HEK293 (cell line): Measurements from ENCODE around the gene ACTR3C.
"Not testable (repeated sequence)": the region's sequence is repeated elsewhere in the genome, so short reads cannot be mapped to it uniquely, and the experiment has no call there.

Experiments
- BCL11A ChIP-seq: fragments of 450-650 bp; formaldehyde crosslinking; IDR thresholded peaks from 2 replicates; pipeline ENCODE4 v1.5.1; 2016; ENCODE audit warnings: low read depth, missing biosample characterization, missing genetic modification characterization
- CTCF ChIP-seq: fragments of 450-650 bp; formaldehyde crosslinking; IDR thresholded peaks from 2 replicates; pipeline ENCODE4 v1.5.1; 2016; ENCODE audit warnings: missing biosample characterization, missing genetic modification characterization
- REST ChIP-seq: fragments of 450-650 bp; formaldehyde crosslinking; IDR thresholded peaks from 2 replicates; pipeline ENCODE4 v1.5.1; 2016; ENCODE audit warnings: missing biosample characterization, missing genetic modification characterization
- SP2 ChIP-seq: fragments of 450-650 bp; formaldehyde crosslinking; IDR thresholded peaks from 2 replicates; pipeline ENCODE4 v1.5.1; 2016; ENCODE audit warnings: missing biosample characterization, missing genetic modification characterization
- TCF7L2 ChIP-seq: IDR thresholded peaks from 2 replicates; pipeline ENCODE4 v1.6.1; 2011; ENCODE audit warnings: low read depth, mild to moderate bottlenecking, inconsistent platforms, low read length, moderate library complexity, borderline replicate concordance
- ZBTB11 ChIP-seq: fragments of 450-650 bp; formaldehyde crosslinking; conservative IDR thresholded peaks from 2 replicates; pipeline ENCODE4 v1.5.1; 2016; ENCODE audit warnings: low read depth, missing biosample characterization, missing genetic modification characterization
- ZIC2 ChIP-seq: fragments of 450-650 bp; formaldehyde crosslinking; IDR thresholded peaks from 2 replicates; pipeline ENCODE4 v1.5.1; 2016; ENCODE audit warnings: missing biosample characterization, missing genetic modification characterization
- ZNF362 ChIP-seq: fragments of 450-650 bp; formaldehyde crosslinking; IDR thresholded peaks from 2 replicates; pipeline ENCODE4 v1.5.1; 2016; ENCODE audit warnings: missing biosample characterization, missing genetic modification characterization
- ZNF37A ChIP-seq: fragments of 450-650 bp; IDR thresholded peaks from 2 replicates; pipeline ENCODE4 v1.5.1; 2018; ENCODE audit warnings: missing biosample characterization, missing genetic modification characterization

- TF ChIP-seq CTCF; ZBTB11 (tag by site-specific recombination); TCF7L2; ZNF37A (tag by site-specific recombination); REST (tag by site-specific recombination); ZNF362 (tag by site-specific recombination); BCL11A (tag by site-specific recombination); ZIC2 (tag by site-specific recombination); SP2: not testable (repeated sequence)
Observed at GRCh38 chr7:150202894-150203293, 120.5 kb downstream of the ACTR3C start.
